ENCODE measurements around the gene ALX3. TPM values are rescaled to one million over a fixed set of nuclear protein-coding genes. Genes with fewer than 3 reads are reported as not detected.

The ALX3 gene
- polyA plus RNA-seq, 1 donor (not counting 4 experiments of a cell fraction or from before 2014, with no cell fraction given): not detected

DNA sequence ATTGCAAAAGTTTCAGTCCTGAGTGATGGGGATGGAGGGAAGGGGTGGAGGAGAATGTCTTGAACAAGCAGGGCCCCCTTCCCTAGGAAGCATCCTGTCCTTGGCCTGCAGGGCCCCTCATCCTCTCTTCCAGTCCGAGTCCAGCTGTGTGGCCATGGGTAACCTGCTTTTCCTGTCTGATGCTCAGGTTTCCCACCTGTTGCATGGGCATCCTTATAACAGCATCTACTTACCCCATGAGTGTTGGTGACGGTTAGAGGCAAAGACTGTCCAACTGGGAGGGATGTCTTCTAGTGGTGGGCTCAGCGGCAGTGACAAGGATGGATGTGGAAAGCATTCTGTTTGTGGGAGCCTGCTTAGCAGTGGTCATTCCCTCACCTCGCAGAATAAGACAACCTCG, 43.7 kb upstream of the ALX3 start:
- H3K9me1 ChIP-seq (ENCODE audit: control insufficient read depth, extremely low read depth, insufficient read depth, low read length): no peaks in the 10 kb centered on the region
- dilution Hi-C loops (cut with MboI; ENCODE audit: extremely low pct_ligation_motif_present, low sequenced_read_pairs): no loop called here
- H2AFZ ChIP-seq (ENCODE audit: control insufficient read depth, low read length): no peak overlapping the region
- no peak overlapping the region for H3K27ac ChIP-seq (ENCODE audit: control insufficient read depth, insufficient read depth, low read length)
- no peaks in the 10 kb centered on the region for H3K9me3 ChIP-seq (ENCODE audit: control insufficient read depth, low read depth, low read length)
- no peak overlapping the region for H3K9ac ChIP-seq (ENCODE audit: control insufficient read depth, extremely low read depth, insufficient read depth, low read length)
- H3K4me1 ChIP-seq (ENCODE audit: control insufficient read depth, extremely low read depth, insufficient read depth, low read length): no peaks in the 10 kb centered on the region
- no peak for FAIRE-seq
- no peaks in the 10 kb centered on the region for H3K36me3 ChIP-seq (ENCODE audit: control insufficient read depth in 2 of 2, extremely low read depth in 1 of 2, insufficient read depth in 2 of 2, low read length in 2 of 2)
- H3K4me2 ChIP-seq (ENCODE audit: control insufficient read depth, extremely low read depth, insufficient read depth, low read depth, low read length): no peak overlapping the region
- no peak for DNase-seq (ENCODE audit: low read depth, low spot score)
- H4K20me1 ChIP-seq (ENCODE audit: control insufficient read depth, extremely low read depth, insufficient read depth, low read length): no peaks in the 10 kb centered on the region
- peaks cover 36% of the 10 kb centered on the region for H3K27me3 ChIP-seq (ENCODE audit: control insufficient read depth, extremely low read depth, insufficient read depth, low read length)
- no peak overlapping the region for H3K4me3 ChIP-seq (ENCODE audit: control insufficient read depth in 2 of 3, extremely low read depth in 1 of 3, insufficient read depth in 2 of 3, low read depth in 1 of 3, low read length in 3 of 3)
- no peaks in the 10 kb centered on the region for H3K79me2 ChIP-seq (ENCODE audit: control insufficient read depth, insufficient read depth, low read length)
- TF ChIP-seq EZH2 (IDR thresholded peaks at IDR 0.05; ENCODE audit: low read length): no peak
- TF ChIP-seq, protein P1, sequence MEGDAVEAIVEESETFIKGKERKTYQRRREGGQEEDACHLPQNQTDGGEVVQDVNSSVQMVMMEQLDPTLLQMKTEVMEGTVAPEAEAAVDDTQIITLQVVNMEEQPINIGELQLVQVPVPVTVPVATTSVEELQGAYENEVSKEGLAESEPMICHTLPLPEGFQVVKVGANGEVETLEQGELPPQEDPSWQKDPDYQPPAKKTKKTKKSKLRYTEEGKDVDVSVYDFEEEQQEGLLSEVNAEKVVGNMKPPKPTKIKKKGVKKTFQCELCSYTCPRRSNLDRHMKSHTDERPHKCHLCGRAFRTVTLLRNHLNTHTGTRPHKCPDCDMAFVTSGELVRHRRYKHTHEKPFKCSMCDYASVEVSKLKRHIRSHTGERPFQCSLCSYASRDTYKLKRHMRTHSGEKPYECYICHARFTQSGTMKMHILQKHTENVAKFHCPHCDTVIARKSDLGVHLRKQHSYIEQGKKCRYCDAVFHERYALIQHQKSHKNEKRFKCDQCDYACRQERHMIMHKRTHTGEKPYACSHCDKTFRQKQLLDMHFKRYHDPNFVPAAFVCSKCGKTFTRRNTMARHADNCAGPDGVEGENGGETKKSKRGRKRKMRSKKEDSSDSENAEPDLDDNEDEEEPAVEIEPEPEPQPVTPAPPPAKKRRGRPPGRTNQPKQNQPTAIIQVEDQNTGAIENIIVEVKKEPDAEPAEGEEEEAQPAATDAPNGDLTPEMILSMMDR (optimal IDR thresholded peaks at IDR 0.05 in 1 of 3, IDR thresholded peaks at IDR 0.05 in 1 of 3, conservative IDR thresholded peaks at IDR 0.05 in 1 of 3; ENCODE audit: extremely low read depth in 1 of 3, insufficient read depth in 2 of 3, low read length in 3 of 3): no peak

DNA sequence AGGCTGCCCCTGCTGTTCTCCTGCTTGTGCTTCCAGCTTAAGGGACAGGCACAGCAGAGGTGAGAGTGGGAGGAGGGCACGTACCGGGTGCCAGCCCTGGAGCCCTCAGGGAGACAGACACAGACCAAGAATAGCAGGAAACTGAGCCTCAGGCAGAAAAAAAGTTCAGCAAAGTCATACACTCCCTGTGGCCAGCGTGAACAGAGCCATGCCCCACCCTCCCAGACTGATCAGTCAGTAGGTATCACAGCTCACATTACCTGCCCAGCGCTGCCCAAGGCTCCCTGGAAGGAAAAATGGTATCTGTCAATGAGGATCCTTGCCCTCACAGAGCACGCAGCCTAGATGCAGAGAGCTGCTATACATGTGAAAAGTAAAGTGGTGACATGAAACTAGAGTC, 43.1 kb upstream of the ALX3 start:
- H3K9me3 ChIP-seq (ENCODE audit: control insufficient read depth, low read depth, low read length): no peaks in the 10 kb centered on the region
- TF ChIP-seq EZH2 (IDR thresholded peaks at IDR 0.05; ENCODE audit: low read length): no peak
- TF ChIP-seq, protein P1 (optimal IDR thresholded peaks at IDR 0.05 in 1 of 3, IDR thresholded peaks at IDR 0.05 in 1 of 3, conservative IDR thresholded peaks at IDR 0.05 in 1 of 3; ENCODE audit: extremely low read depth in 1 of 3, insufficient read depth in 2 of 3, low read length in 3 of 3): no peak
- H3K4me3 ChIP-seq (ENCODE audit: control insufficient read depth in 2 of 3, extremely low read depth in 1 of 3, insufficient read depth in 2 of 3, low read depth in 1 of 3, low read length in 3 of 3): no peak overlapping the region
- H3K27me3 ChIP-seq (ENCODE audit: control insufficient read depth, extremely low read depth, insufficient read depth, low read length): peaks cover 36% of the 10 kb centered on the region
- H3K36me3 ChIP-seq (ENCODE audit: control insufficient read depth in 2 of 2, extremely low read depth in 1 of 2, insufficient read depth in 2 of 2, low read length in 2 of 2): no peaks in the 10 kb centered on the region
- no peak for DNase-seq (ENCODE audit: low read depth, low spot score)
- H3K4me1 ChIP-seq (ENCODE audit: control insufficient read depth, extremely low read depth, insufficient read depth, low read length): no peaks in the 10 kb centered on the region
- H3K4me2 ChIP-seq (ENCODE audit: control insufficient read depth, extremely low read depth, insufficient read depth, low read depth, low read length): no peak overlapping the region
- H3K9ac ChIP-seq (ENCODE audit: control insufficient read depth, extremely low read depth, insufficient read depth, low read length): no peak overlapping the region
- no peak overlapping the region for H2AFZ ChIP-seq (ENCODE audit: control insufficient read depth, low read length)
- FAIRE-seq: no peak
- dilution Hi-C loops (cut with MboI; ENCODE audit: extremely low pct_ligation_motif_present, low sequenced_read_pairs): no loop called here
- H3K27ac ChIP-seq (ENCODE audit: control insufficient read depth, insufficient read depth, low read length): no peak overlapping the region
- no peaks in the 10 kb centered on the region for H3K79me2 ChIP-seq (ENCODE audit: control insufficient read depth, insufficient read depth, low read length)
- no peaks in the 10 kb centered on the region for H4K20me1 ChIP-seq (ENCODE audit: control insufficient read depth, extremely low read depth, insufficient read depth, low read length)
- H3K9me1 ChIP-seq (ENCODE audit: control insufficient read depth, extremely low read depth, insufficient read depth, low read length): no peaks in the 10 kb centered on the region

Data from keratinocyte (primary cell).